ENCODE measurements around the gene ATRAID.

Gene ATRAID

GRCh38 chr2:27251766-27252165, 39.9 kb downstream of the ATRAID start:
- DNase-seq = no peak

GRCh38 chr2:27255187-27255586, 43.3 kb downstream of the ATRAID start:
- DNase-seq = no peak

GRCh38 chr2:27255660-27256059, 43.8 kb downstream of the ATRAID start:
- DNase-seq = no peak

- DNase-seq = no peak
Measured at GRCh38 chr2:27256855-27257454, 45.1 kb downstream of the ATRAID start.

GRCh38 chr2:27258051-27258450, 46.2 kb downstream of the ATRAID start:
- no peak for DNase-seq

GRCh38 chr2:27261241-27261925, 49.5 kb downstream of the ATRAID start:
- no peak for DNase-seq

- DNase-seq = no peak
Measured at GRCh38 chr2:27261926-27262298, 50.1 kb downstream of the ATRAID start.

GRCh38 chr2:27262379-27263286, 50.8 kb downstream of the ATRAID start, which contains the start of gene SLC30A3:
Gene SLC30A3 (minus strand): TSS chr2:27263047. CDS start chr2:27262906, 141 bp downstream.
- no peak for DNase-seq

- DNase-seq = no peak
Measured at GRCh38 chr2:27263287-27264252, 51.7 kb downstream of the ATRAID start.

- no peak for DNase-seq
Measured at GRCh38 chr2:27264253-27264752, 52.5 kb downstream of the ATRAID start.

- peak; percentile 19 for DNase-seq
Measured at GRCh38 chr2:27264753-27265535, 53.1 kb downstream of the ATRAID start.

- DNase-seq = no peak
Measured at GRCh38 chr2:27265536-27265870, 53.7 kb downstream of the ATRAID start.
